NCI-H748 (cell line): Measurements from ENCODE around the gene CKM.
A peak's percentile ranks its signal among the peaks of the same experiment; 100 is the strongest.
"Not testable (repeated sequence)": the region's sequence is repeated elsewhere in the genome, so short reads cannot be mapped to it uniquely, and the experiment has no call there.

Source experiments
- DNase-seq: peaks from one replicate; lab custom pipeline; 2025; ENCODE audit not compliant: unreplicated experiment; lab: John Stamatoyannopoulos, UW

Gene CKM

DNA sequence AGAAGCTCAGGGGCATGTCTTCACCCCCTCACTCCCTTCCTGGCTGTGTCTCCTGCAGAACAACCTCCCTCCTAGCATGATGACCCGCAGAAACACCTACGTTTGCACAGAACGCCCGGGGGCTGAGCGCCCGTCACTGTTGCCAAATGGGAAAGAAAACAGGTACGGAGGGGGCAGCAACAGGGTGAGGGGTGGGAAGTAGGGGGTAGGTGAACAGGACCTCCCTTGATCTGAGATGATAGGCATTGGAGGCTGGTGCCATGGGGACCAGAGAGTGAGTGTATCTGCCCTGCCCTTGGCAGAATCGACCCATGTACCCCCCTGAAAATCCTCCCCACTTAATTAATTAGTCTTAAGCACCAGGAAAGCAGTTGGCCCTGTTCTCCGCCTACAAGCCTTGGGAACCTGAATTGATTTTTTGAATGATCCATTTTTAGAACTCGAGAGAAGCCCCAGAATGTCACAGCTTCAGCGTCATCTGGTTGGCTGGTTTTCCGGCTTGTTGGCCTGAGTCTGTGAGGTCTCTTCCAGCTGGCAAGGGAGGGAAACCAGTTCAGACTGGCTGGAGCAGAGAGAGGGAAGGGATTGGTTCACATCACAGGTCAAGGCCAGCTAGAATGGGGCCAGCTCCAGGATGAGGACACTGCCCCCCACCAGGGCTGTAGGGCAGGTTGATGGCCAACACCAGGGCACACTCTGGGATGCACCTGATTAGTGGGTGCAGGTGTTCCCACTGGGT is 28.2 kb downstream of the CKM start:
- DNase-seq = no peak

DNA sequence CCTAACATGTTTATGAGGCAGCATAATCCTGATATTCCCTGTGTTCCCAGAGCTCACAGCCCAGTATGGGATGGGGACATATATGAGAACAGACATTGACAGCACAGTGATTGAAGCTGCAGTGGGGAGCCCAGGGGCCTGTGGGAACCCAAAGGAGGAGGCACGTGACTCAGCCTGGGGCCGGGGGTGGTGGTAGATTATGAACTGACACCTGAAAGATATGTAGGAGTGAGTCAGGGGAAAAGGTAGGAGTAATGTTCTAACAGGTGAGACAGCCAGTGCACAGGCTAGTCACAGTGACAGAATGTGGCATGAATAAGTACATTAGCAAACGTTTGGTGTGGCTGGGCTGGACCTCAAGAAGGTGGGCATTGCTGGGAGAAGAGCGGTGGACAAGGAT is 29.0 kb downstream of the CKM start:
- DNase-seq = no peak

GRCh38 chr19:45291834-45292233 is 30.8 kb downstream of the CKM start:
- no peak for DNase-seq

GRCh38 chr19:45290381-45290931 is 32.2 kb downstream of the CKM start:
- DNase-seq = no peak

- DNase-seq = no peak
Observed at GRCh38 chr19:45283443-45284033, 39.1 kb downstream of the CKM start.

DNA sequence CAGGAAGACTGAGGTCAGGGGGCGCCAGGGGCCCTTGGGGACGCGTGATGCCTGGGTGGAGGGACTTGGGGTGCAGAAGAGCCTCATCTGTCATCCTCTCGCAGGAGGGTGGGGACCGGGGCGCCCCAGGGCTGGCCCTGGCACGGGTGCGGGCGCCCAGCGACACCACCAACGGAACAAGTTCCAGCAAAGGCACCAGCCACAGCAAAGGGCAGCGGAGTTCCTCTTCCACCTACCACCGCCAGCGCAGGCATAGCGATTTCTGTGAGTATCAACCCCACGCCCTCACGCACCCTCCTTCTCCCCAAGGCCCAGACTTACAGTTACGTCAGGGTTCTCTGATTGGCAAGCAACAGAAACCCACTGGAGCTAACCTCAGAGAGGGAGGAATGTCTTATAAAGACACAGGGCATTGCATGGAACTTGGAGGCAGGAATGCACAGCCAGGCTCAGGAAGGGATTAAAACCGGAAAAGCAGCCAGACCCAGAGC is 42.2 kb downstream of the CKM start:
- DNase-seq = no peak

GRCh38 chr19:45279587-45280192 is 43.0 kb downstream of the CKM start:
- no peak for DNase-seq

DNA sequence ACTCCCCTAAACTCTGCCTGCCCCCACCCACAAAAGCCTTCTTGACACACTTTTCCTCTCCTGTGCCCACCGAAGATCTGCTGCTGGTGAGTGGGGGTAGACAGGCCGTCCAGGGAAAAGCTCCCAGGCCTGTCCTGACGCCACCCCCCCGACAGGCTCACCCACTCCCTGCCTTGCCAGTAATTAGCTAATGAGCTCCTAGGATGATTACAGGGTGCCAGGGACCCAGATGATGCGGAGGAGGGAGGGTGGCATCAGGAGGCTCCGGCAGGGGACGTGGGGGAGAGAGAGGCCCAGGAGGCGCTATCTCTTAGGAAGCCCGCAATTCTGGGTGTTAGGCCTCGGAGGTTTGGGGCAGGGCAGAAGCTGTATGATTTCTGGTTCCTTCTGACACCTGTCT is 44.6 kb downstream of the CKM start:
- no peak for DNase-seq

GRCh38 chr19:45276284-45276687 is 46.4 kb downstream of the CKM start:
- DNase-seq = peak; percentile 42

DNA sequence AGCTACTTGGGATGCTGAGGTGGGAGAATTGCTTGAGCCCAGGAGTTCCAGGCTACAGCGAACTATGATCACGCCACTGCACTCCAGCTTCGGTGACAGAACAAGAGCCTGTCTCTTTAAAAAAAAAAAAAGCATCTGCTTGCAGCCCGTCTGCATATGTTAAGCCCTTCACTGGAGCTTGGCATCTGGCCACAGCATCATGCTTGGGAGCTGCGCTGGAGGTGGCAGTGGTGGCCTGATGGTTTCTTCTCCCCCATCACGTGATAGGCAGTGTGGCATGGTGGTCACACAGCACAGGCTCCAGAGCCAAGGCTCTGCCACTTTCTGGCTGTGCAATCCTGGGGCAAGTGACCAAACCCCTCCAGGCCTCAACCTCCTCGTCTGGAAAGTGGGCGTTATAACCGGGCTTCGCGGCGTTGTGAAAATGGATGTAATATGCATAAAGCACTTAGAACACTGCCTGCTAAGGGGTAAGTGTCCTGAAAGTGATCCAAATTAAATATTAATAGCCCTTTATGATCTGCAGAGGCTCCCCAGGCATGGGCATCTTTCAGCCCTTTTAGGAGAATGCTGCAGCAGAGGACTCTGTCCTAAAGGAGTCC is 47.2 kb downstream of the CKM start:
- no peak for DNase-seq

DNA sequence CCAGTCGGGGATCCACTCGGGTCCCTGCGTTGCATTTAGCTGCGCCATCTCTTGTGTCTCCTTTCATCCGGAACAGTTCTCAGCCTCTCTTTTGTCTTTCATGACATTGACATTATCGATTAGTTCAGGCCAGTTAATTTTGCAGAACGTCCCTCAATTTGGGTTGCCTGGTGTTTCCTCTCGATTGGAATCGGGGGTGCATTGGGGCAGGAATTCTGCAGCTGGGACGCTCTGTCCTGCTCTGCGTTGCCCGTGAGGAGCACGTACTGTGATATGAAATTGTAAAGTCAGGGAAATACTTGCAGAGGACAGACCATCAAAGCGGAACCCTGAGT is 49.2 kb downstream of the CKM start:
- DNase-seq = no peak

GRCh38 chr19:45271735-45272108 is 51.0 kb downstream of the CKM start:
- DNase-seq = no peak

- no peak for DNase-seq
Observed at GRCh38 chr19:45271098-45271734, 51.5 kb downstream of the CKM start.

DNA sequence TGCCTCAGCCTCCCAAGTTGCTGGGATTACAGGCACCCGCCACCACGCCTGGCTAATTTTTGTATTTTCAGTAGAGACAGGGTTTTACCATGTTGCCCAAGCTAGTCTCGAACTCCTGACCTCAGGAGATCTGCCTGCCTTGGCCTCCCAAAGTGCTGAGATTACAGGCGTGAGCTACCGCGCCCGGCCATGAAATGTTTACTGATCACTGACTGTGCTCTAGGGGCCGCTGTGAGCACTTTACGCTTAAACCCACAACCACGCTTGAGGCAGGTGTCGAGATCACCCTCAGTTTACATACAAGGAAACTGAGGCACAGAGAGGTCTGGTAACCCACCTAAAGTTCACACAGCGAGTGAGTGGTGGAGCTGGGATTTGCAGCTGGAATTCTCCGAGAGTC is 52.7 kb downstream of the CKM start:
- not testable (repeated sequence) for DNase-seq

GRCh38 chr19:45267296-45267695 is 55.4 kb downstream of the CKM start:
- DNase-seq = no peak

DNA sequence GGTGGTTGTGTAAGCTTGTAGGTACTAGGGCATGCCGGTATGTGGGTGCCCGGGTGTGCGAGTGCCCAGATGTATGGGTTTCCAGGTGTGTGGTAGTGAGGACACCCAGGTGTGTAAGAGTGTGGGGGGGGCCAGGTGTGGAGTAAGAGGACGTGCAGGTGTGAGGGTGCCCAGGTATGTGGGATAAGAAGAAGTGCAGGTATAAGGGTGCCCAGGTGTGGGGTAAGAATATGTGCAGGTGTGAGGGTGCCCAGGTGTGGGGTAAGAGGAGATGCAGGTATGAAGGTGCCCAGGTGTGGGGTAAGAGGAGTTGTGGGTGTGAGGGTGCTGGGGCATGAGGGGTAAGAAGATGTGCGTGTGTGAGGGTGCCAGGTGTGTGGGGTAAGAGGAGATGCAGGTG is 57.3 kb downstream of the CKM start:
- no peak for DNase-seq

- DNase-seq = no peak
Observed at GRCh38 chr19:45264781-45265317, 57.8 kb downstream of the CKM start.

DNA sequence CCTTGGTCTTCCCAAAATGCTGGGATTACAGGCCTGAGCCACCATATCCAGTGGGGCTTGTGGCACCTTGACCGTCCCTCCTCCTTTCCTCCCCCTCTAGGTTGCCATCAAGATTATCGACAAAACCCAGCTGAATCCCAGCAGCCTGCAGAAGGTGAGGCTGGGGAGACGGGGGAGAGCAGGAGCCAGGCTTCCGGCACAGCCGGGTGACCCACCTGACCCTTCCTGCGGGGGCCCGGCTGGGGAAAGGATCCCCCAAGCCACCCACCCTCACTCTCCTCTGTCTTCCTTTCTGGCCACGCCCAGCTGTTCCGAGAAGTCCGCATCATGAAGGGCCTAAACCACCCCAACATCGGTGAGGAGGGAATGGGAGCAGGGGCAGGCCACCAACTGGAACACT is 59.7 kb downstream of the CKM start:
- no peak for DNase-seq

- no peak for DNase-seq
Observed at GRCh38 chr19:45262570-45262969, 60.1 kb downstream of the CKM start.

DNA sequence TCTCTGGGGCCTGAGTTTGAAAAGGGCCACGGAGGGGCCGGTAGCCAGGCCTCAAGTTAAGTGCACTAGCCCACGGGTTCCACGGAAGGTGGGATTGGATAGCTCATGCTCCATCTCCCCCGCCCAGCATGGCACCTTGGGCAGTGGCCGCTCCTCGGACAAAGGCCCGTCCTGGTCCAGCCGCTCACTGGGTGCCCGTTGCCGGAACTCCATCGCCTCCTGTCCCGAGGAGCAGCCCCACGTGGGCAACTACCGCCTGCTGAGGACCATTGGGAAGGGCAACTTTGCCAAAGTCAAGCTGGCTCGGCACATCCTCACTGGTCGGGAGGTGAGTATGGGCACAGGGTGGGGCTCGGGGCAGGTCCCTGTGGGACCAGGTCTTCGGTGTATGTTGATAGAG is 63.8 kb downstream of the CKM start:
- DNase-seq = no peak

GRCh38 chr19:45256836-45257235 is 65.8 kb downstream of the CKM start:
- no peak for DNase-seq
